Esophagus mucosa (tissue), 1 donor: ENCODE results near the gene FOXL2NB. TPM values are rescaled to one million over a fixed set of nuclear protein-coding genes. Genes with fewer than 3 reads are reported as not detected.
"Not testable (repeated sequence)": the region's sequence is repeated elsewhere in the genome, so short reads cannot be mapped to it uniquely, and the experiment has no call there.

Source experiments
- ATAC-seq: fragments of 200-7000 bp; cut with Tn5 transposase; one replicate; pipeline ENCODE4 v1.9.1; 2020
- total RNA-seq: library from RNA; stranded (reverse); gene quantifications from one replicate; pipeline ENCODE4 v1.2.4, GENCODE V29; 2023
- donor health status: DM: yes; HTN: yes; CAD: no.

Gene FOXL2NB
- not detected for total RNA-seq

DNA sequence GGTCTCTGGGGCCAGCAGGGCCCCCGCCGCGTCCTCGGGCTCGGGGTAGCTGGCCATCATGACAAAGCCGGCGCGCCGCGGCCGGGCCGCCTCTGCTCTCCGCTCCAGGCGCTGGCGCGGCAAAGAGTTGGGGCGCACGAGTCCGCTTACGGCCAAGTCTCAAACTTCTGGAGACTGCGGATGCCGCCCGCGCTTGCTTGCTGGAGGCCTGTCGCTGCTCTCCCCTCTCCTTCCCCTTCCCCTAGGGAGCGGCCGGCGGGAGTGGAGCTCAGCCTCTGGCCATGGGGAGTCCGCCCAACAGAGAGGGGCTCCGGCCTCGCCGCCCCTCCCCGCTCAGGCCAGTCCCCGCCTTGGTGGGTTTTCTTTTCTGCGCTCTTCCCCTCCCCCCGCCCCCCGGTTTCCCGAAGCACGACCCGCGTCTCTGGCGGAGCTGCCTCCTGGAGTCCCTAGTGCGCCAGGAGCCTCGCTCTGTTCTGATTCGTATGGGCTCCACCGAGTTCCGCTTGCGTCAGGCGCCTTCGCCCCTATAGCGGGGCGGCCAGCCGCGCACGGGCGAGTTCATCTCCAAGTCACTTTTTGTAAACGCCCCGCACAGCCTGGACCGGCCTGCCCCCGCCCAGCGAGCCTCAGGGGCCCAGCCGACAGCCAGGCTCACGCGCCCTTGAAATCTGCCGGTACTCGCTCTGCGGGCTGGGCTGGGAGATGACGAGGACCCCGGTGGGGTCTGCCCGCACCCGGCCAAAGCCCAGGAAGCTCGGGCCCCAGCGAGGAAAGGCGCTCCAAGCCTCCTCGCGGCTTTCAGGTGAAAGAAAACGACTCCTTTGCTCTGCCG, at the start of gene FOXL2NB, which contains the start of gene FOXL2:
FOXL2NB (plus strand) TSS at position 555 of the 832 bp plus-strand sequence; CDS start at position 703, 148 bp downstream.
FOXL2 (minus strand) TSS at position 475 of the 832 bp plus-strand sequence; CDS start at position 60, 415 bp downstream.
- peak; percentile 42 for ATAC-seq

DNA sequence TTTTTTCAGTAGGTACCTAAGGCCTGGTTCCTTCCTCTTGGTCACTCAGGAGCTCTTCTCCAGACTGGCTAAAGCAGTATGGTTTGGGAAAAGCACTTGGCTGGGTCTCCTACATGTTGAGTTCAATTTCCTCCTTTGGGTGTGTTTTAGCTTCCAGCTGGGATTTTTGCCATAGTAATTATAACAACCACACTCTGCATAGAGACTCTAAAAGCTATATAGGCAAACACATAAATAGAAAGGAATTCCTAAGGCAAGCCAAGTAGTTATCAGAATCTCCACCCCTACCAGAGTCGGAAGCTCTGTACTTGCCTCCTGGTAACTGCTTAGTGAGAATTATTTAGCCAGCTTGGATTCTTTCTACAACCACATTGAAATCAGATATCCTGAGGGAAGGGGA, 48.7 kb upstream of the FOXL2NB start:
- ATAC-seq, result no peak

DNA sequence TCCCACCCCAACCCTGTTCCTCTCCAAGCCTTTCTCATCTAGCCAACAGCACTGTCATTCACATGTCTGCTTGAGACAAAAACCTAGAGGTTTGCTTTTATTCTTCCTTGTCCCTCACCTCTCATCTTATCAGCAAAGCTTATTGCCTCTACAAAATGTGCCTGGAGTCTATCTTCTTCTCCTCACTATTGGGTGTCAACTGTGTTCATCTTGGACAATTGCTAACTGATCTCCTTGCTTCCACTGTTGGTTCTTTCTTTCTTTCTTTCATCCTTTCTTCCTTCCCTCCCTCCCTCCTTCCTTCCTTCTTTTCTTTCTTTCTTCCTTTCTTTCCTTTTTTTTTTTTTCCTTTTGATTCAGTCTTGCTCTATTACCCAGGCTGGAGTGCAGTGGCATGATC, 48.3 kb upstream of the FOXL2NB start:
- ATAC-seq, result no peak

DNA sequence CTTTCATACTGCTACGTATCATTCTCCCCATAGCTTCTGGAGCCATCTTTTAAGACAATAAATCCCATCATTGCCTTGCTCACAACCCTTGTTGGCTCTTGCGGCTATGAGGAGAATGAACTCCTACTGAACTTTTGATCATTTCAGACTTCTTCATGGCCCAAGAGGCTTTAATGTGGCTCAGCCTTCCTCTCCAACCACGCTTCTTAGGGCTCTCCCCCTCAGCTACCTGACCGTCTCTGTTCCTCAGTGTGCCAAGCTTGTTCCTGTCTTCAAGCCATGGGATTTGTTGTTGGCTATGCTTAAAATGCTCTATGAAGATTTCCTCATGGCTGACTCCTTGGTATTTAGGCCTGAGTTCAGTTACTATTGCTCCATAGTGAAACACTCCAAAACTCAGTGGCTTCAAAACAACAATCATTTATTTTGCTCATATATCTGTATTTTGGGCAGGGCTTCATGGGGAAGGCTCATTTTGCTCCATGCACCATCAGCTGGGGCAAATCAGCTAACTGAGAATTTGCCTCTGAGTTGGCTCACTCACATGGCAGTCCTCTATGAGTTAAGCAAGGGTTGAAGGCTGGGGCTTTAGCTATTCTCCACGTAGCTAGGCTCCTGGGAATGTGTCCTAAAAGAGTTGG, 47.5 kb upstream of the FOXL2NB start:
- ATAC-seq, result no peak

DNA sequence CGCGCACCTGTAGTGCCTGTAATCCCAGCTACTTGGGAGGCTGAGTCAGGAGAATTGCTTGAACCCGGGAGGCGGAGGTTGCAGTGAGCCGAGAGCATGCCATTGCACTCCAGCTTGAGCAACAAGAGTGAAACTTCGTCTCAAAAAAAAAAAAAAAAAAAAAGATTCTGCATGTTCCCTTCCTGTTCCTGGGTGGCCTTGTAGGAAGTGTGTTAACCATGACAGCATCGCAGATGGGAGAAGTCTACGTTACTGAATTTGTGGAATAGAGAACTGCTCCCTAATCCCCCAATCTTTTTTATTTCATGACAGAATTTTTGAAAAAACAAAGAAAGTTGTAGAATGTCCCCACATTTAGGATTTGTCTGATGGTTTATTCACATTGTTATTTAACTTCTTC, 45.5 kb upstream of the FOXL2NB start:
- no peak for ATAC-seq

DNA sequence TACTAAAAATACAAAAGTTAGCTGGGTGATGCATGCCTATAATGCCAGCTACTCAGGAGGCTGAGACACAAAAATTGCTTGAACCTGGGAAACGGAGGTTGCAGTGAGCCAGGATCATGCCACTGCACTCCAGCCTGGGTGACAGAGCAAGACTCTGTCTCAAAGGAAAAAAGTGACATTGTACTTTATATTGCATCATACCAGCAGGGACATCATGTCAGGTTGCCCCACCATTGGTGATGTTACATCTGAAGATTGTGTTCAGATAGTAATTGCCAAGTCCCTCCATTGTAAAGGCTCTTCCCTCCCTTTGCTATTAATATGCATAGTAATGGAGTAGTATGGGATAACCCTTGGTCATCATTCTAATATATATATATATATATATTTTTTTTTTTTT, 44.8 kb upstream of the FOXL2NB start:
- no peak for ATAC-seq

DNA sequence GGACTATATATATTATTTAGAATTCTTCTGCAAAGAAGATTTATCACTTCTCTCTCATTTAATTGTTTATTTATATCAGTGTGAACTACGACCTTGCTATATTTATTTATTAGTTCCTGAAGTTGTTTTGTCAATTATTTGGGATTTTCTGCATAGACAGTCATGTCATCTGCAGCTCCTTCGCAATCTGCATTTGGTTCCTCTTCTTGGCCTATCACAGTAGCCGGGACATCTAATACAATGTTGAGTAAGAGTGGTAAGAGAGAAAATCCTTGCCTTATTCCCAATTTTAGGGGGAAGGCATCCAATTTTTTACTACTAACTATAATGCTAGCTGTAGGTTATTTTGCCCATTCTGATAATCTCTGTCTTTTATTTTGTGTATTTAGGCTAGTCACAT, 39.5 kb upstream of the FOXL2NB start:
- ATAC-seq, result no peak

DNA sequence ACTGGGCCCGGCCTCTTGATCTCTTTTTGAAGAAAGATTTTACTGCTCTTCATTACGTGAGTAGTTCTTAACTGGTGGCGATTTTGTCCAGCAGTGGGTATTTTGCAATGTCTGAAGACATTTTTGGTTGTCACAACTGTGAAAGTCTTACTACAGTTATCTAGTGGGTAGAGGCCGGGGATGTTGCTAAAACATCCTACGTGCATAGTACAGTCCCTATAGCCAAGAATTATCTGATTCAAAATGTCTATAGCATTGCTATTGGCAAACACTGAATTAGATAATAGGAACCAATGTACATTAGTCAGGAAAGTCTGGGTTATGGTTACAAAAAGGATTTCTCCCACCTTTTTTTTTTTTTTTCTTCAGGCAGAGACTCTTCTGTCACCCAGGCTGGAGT, 38.2 kb upstream of the FOXL2NB start:
- no peak for ATAC-seq

DNA sequence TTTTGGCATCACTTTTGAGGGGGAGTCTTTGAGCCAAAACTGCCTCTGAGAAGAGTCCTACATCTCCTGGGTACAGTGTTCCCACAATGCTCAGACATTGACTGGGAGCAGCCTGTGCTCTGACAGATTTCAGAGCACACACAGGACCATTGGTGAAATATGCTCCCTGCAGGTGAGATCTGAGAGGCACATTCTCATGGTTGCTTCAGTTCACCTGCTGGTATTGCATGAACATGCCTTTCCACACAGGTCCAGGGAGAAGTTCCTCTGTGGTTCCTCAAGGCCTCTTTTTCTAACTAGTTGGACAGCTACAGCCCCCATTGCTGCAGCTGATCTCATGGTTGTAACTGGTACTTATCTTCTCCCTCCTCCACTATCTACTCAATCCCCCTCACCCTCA, 37.1 kb upstream of the FOXL2NB start:
- peak; percentile 42 for ATAC-seq

DNA sequence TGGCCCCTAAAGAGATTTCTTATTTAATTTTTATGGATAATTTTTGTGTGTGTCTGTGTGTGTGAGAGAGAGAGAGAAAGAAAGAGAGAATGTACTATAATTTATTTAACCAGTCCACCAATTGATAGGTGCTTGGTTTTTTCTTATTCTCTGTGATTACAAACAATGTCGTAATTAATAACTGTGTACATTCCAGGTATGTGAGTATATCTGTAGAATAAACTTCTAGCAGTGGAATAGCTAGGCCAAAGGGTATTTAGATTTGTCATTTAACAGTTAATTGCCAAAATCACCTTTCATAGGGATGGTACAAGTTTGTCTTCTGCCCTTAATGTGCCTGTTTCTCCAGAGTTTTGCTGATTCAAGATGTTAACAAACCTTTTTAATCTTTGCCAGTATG, 35.4 kb upstream of the FOXL2NB start:
- ATAC-seq, result no peak

DNA sequence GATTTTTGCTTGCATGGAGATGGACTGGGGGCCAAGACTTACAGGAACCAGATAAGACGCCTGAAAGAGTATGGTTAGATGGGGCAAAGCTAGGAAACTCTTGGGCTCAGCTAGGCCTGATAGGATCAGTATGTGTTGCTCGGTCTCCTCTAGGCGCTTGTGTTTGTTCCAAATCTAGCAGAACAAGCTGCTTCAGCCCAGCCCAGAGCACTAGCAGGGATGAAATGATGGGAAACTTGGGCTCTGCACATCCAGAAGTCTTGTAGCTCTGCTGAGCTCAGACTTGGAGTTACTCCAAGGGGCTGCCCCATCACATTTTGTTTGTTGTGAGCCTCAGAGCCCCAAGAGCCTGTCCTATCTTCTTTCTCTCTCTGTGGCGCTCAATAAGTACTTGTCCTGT, 34.8 kb upstream of the FOXL2NB start:
- ATAC-seq, result no peak

DNA sequence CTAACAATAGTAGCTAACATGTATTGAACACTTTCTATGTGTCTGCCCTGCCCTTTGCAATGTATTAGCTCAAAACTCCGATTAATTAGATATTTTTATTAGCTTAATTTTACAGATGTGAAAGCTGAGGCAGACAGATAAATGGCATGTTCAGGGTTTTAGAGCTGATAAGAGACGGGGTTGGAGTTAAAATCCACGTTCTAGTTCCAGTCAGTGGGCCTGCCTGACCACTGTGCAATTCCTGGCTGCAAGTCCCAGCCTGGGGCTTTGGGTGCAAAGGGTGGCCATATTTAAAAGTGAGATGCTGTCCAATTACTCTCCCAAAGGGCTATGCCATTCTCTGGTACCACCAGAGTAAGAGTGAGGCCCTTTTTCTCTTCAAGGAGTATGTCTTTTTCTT, 33.3 kb upstream of the FOXL2NB start:
- ATAC-seq, result no peak

DNA sequence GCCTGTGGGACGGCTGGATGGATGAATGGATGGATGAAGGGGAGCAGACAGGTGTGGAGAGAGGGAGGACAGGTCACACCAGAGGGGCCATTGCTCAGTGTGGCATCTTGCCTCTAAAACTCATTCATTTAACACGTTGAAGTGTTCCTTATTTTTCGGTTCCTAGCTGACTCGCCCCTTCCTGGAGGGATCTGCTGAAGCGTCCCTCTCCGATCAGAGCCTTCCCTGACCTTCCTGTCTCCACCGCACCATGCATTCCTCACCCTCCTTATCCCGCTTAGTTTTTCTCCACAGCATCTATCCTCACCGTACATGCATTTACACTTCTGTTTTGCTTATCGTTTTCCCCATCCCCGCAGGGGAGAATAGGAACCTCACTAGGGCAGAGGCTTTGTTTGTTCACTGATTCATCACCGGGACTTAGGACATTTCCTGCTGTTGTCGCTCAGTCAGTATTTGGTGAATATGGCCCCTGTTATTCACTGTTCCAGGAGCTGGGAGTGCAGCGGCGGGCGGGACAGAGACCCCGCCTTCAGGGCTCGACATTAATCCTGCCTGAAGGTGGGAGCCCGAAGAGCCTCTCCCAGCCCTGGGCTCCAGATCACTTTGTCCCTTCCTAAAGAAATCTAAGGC, 32.0 kb upstream of the FOXL2NB start:
- peak; percentile 65 for ATAC-seq

DNA sequence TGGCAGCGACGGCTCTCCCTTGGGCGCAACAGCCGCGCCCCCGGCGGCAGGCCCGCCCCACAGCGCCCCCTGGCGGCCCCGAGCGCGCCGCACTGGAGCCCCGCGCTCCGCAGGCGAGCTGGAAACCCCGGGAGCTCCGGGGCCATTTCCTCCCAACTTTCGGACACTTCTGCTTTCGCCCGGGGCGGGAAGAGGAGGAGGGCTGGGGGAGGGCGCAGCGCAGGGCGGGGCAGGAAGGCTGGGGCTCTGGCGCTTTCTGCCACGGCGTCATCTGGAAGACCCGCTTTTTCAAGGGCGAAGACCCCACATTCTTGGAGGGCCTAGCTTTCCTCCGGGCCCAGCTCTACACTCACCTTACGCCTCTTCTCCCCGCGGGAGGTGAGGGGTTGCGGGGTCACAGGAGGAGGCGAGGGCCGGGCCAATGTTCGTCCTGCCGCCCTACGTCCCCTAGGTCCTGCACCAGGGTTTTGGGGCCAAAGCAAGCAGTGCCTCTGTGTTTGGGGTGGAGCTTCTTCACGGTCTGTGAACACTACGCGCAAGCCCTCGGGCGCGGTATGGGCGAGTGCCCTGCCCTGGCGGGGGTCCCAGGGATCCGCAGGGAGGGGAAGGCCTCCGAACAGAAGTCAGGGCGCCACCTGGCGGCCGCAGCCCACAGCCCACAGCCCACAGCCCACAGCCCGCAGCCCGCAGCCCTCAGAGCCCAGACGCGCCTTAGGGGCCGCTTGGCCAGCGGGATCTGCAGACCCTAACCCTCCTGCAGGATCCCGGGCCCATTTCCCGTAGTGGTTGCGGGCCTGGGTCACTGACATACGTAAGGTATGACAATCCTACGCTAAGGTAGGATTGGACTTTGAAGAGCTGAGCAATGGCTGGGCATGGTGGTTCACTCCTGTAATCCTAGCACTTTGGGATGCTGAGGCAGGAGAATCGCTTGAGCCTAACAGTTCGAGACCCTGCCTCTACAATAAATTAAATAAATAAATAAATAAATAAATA, 31.2 kb upstream of the FOXL2NB start:
- ATAC-seq, result peak; percentile 95

DNA sequence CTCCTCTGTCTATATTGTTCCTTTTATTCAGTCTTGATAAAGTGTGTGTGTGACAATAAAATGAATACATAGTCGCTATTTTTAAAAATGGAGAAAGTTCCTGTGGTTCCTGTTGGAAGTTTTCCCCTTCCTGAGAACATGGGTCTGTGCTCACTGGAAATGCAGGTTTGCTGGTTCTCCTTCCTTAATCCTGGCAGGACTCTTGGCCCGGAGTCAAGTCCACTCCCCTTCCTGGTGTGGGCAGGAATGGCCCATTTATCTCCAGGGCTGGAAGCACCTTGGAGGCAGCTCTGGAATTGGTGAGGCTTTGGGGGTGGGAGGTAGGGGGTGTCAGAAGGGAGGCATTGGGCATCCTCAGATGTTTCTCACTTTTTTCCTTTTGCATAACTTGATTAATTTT, 30.2 kb upstream of the FOXL2NB start:
- no peak for ATAC-seq

DNA sequence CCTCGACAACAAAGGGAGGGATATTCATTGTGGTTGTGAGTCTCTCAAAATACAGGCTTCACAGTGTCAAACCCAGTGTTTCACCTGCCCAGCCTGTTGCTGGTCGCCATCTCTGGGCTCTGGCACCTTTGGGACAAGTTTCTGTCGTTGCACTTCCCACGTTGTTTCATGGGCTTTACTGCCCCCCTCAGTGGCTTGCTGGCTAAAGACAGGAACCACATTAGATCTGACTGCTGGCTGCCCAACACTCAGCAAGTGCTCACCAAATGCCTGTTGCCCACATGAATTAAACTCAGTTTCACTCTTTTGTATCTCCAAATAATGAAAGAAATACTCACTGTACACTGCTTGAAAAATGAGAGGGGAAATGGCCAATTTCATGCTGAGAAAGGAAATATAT, 27.7 kb upstream of the FOXL2NB start:
- no peak for ATAC-seq

DNA sequence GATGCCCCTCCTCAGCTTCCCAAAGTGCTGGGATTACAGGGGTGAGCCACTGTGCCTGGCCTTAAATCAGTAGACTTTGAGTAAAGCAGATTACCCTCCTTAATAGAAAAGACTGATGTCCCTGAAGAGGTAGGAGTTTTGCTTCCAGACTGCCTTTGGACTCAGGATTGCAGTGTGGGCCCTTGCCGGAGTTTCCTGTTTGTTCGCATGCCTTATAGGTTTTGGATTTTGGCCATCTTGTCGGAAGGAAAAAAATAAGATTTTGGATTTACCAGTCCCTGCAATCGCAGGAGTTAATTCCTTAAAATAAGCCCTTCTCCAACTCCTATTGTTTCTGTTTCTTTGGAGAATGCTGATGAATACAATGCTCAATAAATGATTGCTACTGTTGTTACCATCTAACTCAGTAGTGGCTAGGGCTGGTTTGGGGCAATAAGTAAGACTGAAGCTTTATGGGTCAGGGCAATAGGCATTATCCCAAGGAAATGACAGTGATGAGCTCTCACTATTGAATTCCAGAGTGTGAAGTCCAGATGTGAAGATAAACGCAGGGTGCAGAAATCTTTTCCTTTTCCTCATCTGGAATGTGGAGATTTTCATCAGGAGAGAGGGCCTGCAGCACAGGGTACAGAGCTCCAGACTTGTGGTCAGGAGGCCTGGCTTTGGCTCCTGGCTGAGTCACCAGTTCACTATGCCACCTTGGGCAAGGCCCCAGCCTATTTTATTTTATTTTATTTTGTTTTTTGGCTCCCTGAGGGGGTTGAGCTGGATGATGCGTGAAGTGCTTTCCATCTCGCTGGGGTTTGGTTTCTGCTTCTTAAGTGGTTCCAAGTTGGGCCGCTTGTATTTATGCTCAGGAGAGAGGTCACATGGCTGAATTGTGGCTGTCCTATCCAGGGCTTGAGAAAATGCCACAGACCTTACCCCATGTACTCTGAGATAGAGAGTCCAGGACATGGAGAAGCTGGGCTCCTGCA, 25.4 kb upstream of the FOXL2NB start:
- ATAC-seq, result no peak

DNA sequence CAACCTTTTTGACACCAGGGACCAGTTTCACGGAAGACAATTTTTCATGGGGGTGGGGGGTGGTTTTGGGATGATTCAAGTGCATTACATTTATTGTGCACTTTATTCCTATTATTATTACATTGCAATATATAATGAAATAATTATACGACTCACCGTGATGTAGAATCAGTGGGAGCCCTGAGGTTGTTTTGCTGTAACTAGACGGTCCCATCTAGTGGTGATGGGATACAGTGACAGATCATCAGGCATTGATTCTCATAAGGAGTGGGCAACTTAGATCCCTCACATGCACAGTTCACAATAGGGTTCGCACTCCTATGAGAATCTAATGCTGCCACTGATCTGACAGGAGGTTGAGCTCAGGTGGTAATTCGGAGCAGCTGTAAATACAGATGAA, 24.6 kb upstream of the FOXL2NB start:
- ATAC-seq, result not testable (repeated sequence)

DNA sequence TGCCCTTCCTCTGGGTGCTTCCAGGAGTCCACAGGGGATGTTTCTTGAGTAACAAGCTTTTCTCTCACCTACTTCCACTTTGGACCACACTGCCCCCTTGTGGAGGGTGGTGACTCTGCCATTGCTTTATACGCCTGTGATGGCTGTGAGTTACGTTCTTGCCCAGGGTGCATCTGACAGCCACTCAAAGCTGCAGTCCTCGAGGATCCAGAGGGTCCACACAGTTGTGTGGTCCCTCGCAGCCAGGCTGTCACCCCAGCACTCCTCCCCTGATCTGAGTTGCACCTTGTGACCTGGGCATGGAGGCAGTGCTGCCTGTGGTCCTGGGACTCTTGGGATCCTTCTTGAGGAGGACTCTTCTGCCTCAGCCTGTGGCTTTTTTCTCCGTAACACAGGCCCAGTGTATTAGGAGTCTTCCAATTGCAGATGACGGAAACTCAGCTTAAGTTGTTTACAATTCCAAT, 23.5 kb upstream of the FOXL2NB start:
- ATAC-seq, result peak; percentile 92

DNA sequence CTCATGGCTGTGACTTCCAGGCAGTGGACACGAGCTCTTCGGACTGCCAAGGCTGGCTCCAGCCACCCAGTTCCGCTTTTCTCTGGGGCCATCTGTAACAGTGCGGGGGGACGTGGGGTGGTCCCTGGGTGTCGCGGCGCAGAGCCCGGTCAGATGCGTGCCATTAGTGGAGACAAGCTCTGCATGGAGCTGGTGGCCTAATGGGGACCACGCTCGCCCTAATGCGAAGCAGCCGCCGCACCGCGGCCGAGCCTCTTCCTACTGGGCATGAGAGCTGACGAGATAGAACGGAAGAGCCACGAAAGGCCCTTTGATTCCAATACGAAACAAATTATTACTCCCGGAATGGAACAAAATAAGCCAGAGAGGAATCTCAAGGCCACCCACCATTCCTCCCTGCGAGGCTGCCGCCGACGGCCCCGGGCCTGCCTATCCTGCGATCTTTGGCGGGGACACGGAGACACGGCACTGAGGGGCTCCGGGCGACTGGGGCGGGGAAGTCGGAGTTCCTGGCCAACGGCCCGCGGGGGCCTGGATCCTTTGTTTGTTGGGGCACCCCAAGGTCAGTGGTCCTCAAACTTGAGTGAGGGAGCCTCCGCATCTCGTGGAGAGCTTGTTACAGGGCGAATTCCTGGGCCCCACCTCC, 18.2 kb upstream of the FOXL2NB start:
- ATAC-seq, result no peak
